SK-N-MC (cell line): ENCODE results near the gene HBG2.

ENCODE experiments used
- EZH2 ChIP-seq: fragments of 200-600 bp; sonication (generic); IDR thresholded peaks from one replicate; pipeline ENCODE4 v1.6.1; 2017; ENCODE audit warnings: antibody characterized with exemption
- FOXP2 ChIP-seq: optimal IDR thresholded peaks from 2 replicates; pipeline ENCODE3; 2011; ENCODE audit warnings: mild to moderate bottlenecking, moderate library complexity; ENCODE audit not compliant: insufficient read depth; ENCODE audit errors: extremely low read length, control extremely low read depth
- POLR2AphosphoS5 ChIP-seq: IDR thresholded peaks from 2 replicates; pipeline ENCODE4 v1.6.1; 2012; ENCODE audit warnings: mild to moderate bottlenecking, low read depth, low read length, borderline replicate concordance

- TF ChIP-seq EZH2 = no peak
- no peak for TF ChIP-seq FOXP2
- no peak for TF ChIP-seq POLR2AphosphoS5
These were observed 17.9 kb upstream of the HBG2 start for GRCh38 chr11:5272395-5273017.
